Astrocyte (in vitro differentiated cells and primary cell): Measurements from ENCODE around the gene GAB2. TPM values are rescaled to one million over a fixed set of nuclear protein-coding genes. Genes with fewer than 3 reads are reported as not detected.

Experiments
- DNase-seq: peaks from one replicate; pipeline ENCODE4 v3.0.0-alpha.2; 2010; ENCODE audit warnings: low read depth
- FAIRE-seq: peaks from 2 replicates; lab custom pipeline; 2011; peaks lifted over from hg19 to GRCh38; lab: Jason Lieb, UNC
- H2AFZ ChIP-seq: 2 replicates; pipeline ENCODE4 v1.6.0; 2012; ENCODE audit warnings: low read depth, low read length, inconsistent platforms
- H3K27ac ChIP-seq: 2 replicates; pipeline ENCODE4 v1.5.1; 2011; ENCODE audit warnings: low read depth, low read length, inconsistent platforms
- H3K27me3 ChIP-seq: 2 replicates; pipeline ENCODE4 v1.6.0; 2011; ENCODE audit warnings: low read length, inconsistent platforms; ENCODE audit not compliant: insufficient read depth
- H3K36me3 ChIP-seq: 2 replicates; pipeline ENCODE4 v1.5.1; 2011; ENCODE audit warnings: low read length, inconsistent platforms; ENCODE audit not compliant: insufficient read depth
- H3K4me1 ChIP-seq: 2 replicates; pipeline ENCODE4 v1.5.1; 2011; ENCODE audit warnings: low read length, inconsistent platforms; ENCODE audit not compliant: insufficient read depth
- H3K4me2 ChIP-seq: 2 replicates; pipeline ENCODE4 v1.6.0; 2012; ENCODE audit warnings: low read length, inconsistent platforms
- H3K4me3 ChIP-seq: 2 replicates; pipeline ENCODE4 v1.5.1; 2011; ENCODE audit warnings: low read depth, mild to moderate bottlenecking, low read length, inconsistent platforms; ENCODE audit not compliant: insufficient read depth
- H3K79me2 ChIP-seq: 2 replicates; pipeline ENCODE4 v1.6.0; 2012; ENCODE audit warnings: mild to moderate bottlenecking, low read length, inconsistent platforms; ENCODE audit not compliant: insufficient read depth
- H3K9ac ChIP-seq: 2 replicates; pipeline ENCODE4 v1.6.0; 2012; ENCODE audit warnings: mild to moderate bottlenecking, low read length, inconsistent platforms
- H3K9me3 ChIP-seq: 2 replicates; pipeline ENCODE4 v1.5.1; 2012; ENCODE audit warnings: low read depth, mild to moderate bottlenecking, low read length, inconsistent platforms; ENCODE audit not compliant: insufficient read depth
- H4K20me1 ChIP-seq: 2 replicates; pipeline ENCODE4 v1.6.0; 2012; ENCODE audit warnings: low read length, inconsistent platforms; ENCODE audit not compliant: insufficient read depth
- H3K27ac Mint-ChIP-seq: one replicate; pipeline ENCODE4 v1.8.0; 2021; ENCODE audit warnings: mild to moderate bottlenecking, mixed read lengths; ENCODE audit not compliant: unreplicated experiment
- H3K27me3 Mint-ChIP-seq: one replicate; pipeline ENCODE4 v1.8.0; 2021; ENCODE audit warnings: low read depth, mixed read lengths; ENCODE audit not compliant: unreplicated experiment
- H3K36me3 Mint-ChIP-seq: one replicate; pipeline ENCODE4 v1.8.0; 2021; ENCODE audit warnings: low read depth, mixed read lengths; ENCODE audit not compliant: unreplicated experiment
- H3K4me1 Mint-ChIP-seq: one replicate; pipeline ENCODE4 v1.8.0; 2021; ENCODE audit warnings: low read depth, mixed read lengths; ENCODE audit not compliant: unreplicated experiment
- H3K4me3 Mint-ChIP-seq: one replicate; pipeline ENCODE4 v1.8.0; 2021; ENCODE audit warnings: mild to moderate bottlenecking, moderate library complexity, mixed read lengths; ENCODE audit not compliant: unreplicated experiment
- H3K9me3 Mint-ChIP-seq: one replicate; pipeline ENCODE4 v1.8.0; 2021; ENCODE audit warnings: mild to moderate bottlenecking, mixed read lengths; ENCODE audit not compliant: unreplicated experiment
- CTCF ChIP-seq: IDR thresholded peaks from 2 replicates; pipeline ENCODE4 v1.5.1; 2011; ENCODE audit warnings: low read depth, mild to moderate bottlenecking, inconsistent platforms, low read length, moderate library complexity; ENCODE audit not compliant: insufficient read depth
- EZH2 ChIP-seq: IDR thresholded peaks from 2 replicates; pipeline ENCODE4 v1.6.1; 2012; ENCODE audit warnings: mild to moderate bottlenecking, low read length, inconsistent platforms; ENCODE audit not compliant: insufficient read depth
- total RNA-seq: library from RNA; stranded (reverse); gene quantifications from 2 replicates; pipeline ENCODE4 v1.2.1, GENCODE V29; 2021

GAB2 gene
- total RNA-seq, 1 donor from 2014 or later, result 18.2 TPM

- Mint-ChIP-seq H3K9me3 (peaks cover 13% of the 10 kb centered on the region), H3K4me3 (no peak overlapping the region), H3K36me3 (peaks cover 16% of the 10 kb centered on the region), H3K4me1 (peaks cover 7% of the 10 kb centered on the region), H3K27ac (peak overlapping the region; percentile 4), H3K27me3 (no peaks in the 10 kb centered on the region)
- no peak overlapping the region for H3K27ac ChIP-seq
- H2AFZ ChIP-seq, result no peak overlapping the region
- no peaks in the 10 kb centered on the region for H3K27me3 ChIP-seq
- H3K9ac ChIP-seq, result no peak overlapping the region
- TF ChIP-seq EZH2 (no peak), CTCF (no peak)
- no peak for DNase-seq
- no peaks in the 10 kb centered on the region for H3K4me1 ChIP-seq
- peaks cover 6% of the 10 kb centered on the region for H3K79me2 ChIP-seq
- no peaks in the 10 kb centered on the region for H3K9me3 ChIP-seq
- H3K4me3 ChIP-seq, result no peak overlapping the region
- H3K4me2 ChIP-seq, result no peak overlapping the region
- peak; percentile 26 for FAIRE-seq
- no peaks in the 10 kb centered on the region for H3K36me3 ChIP-seq
- H4K20me1 ChIP-seq, result no peaks in the 10 kb centered on the region
These were observed 10.9 kb downstream of the GAB2 start for GRCh38 chr11:78406568-78407196.

GRCh38 chr11:78405805-78406204 lies 11.8 kb downstream of the GAB2 start:
- Mint-ChIP-seq H3K27ac (peak overlapping the region; percentile 75), H3K36me3 (peaks cover 16% of the 10 kb centered on the region), H3K4me3 (no peak overlapping the region), H3K27me3 (no peaks in the 10 kb centered on the region), H3K4me1 (peaks cover 7% of the 10 kb centered on the region), H3K9me3 (peaks cover 13% of the 10 kb centered on the region)
- Histone ChIP-seq H4K20me1 (no peaks in the 10 kb centered on the region), H3K4me1 (no peaks in the 10 kb centered on the region), H3K9me3 (no peaks in the 10 kb centered on the region), H3K79me2 (peaks cover 6% of the 10 kb centered on the region), H2AFZ (no peak overlapping the region), H3K36me3 (no peaks in the 10 kb centered on the region), H3K27me3 (no peaks in the 10 kb centered on the region), H3K9ac (no peak overlapping the region), H3K4me2 (no peak overlapping the region), H3K4me3 (no peak overlapping the region), H3K27ac (no peak overlapping the region)
- DNase-seq (no peak), FAIRE-seq (no peak)
- TF ChIP-seq EZH2 (no peak), CTCF (no peak)

GRCh38 chr11:78403781-78404180 lies 13.8 kb downstream of the GAB2 start:
- peaks cover 6% of the 10 kb centered on the region for H3K79me2 ChIP-seq
- H3K27me3 ChIP-seq, result no peaks in the 10 kb centered on the region
- no peaks in the 10 kb centered on the region for H3K4me1 ChIP-seq
- H3K9me3 ChIP-seq, result no peaks in the 10 kb centered on the region
- FAIRE-seq (no peak), DNase-seq (no peak)
- H3K27ac ChIP-seq, result no peak overlapping the region
- H3K9me3 Mint-ChIP-seq, result peaks cover 8% of the 10 kb centered on the region
- H2AFZ ChIP-seq, result no peak overlapping the region
- H3K4me3 ChIP-seq, result no peak overlapping the region
- peaks cover 17% of the 10 kb centered on the region for H3K4me1 Mint-ChIP-seq
- H4K20me1 ChIP-seq, result no peaks in the 10 kb centered on the region
- no peaks in the 10 kb centered on the region for H3K27me3 Mint-ChIP-seq
- no peak overlapping the region for H3K9ac ChIP-seq
- H3K27ac Mint-ChIP-seq, result no peak overlapping the region
- H3K4me2 ChIP-seq, result no peak overlapping the region
- H3K36me3 ChIP-seq, result no peaks in the 10 kb centered on the region
- no peak for TF ChIP-seq CTCF
- no peak for TF ChIP-seq EZH2
- H3K36me3 Mint-ChIP-seq, result peaks cover 8% of the 10 kb centered on the region
- H3K4me3 Mint-ChIP-seq, result no peak overlapping the region
